H1 (cell line): ENCODE data around the gene TNFRSF8. TPM values are rescaled to one million over a fixed set of nuclear protein-coding genes. Genes with fewer than 3 reads are reported as not detected.

Experiments used
- CTCF ChIA-PET: fragments of 300-600 bp; sonication (Branson Sonifier 250); formaldehyde crosslinking; loops from one replicate; lab custom pipeline; 2021; ENCODE audit not compliant: partially characterized antibody; lab: Charles Lee
- POLR2A ChIA-PET: fragments of 300-600 bp; sonication (Branson Sonifier 250); formaldehyde crosslinking; loops from one replicate; lab custom pipeline; 2021; ENCODE audit warnings: inconsistent platforms; ENCODE audit not compliant: partially characterized antibody; lab: Charles Lee
- DNase-seq, 2 experiments: peaks; one replicate each; pipeline versions ENCODE4 v3.0.0 to v3.0.0-alpha.2; 2010 to 2022; ENCODE audit warnings: low spot score in 2 of 2, low read depth in 1 of 2, mixed read lengths in 1 of 2
- FAIRE-seq: peaks from 2 replicates; lab custom pipeline; 2011; peaks lifted over from hg19 to GRCh38; lab: Jason Lieb, UNC
- H2AFZ ChIP-seq: 2 replicates; pipeline ENCODE4 v1.8.1; 2012; ENCODE audit warnings: low read length, inconsistent platforms
- H2AK5ac ChIP-seq: 2 replicates; pipeline ENCODE4 v1.6.1; 2013; ENCODE audit warnings: low read depth, low read length
- H2BK120ac ChIP-seq: replicated peaks from 2 replicates; pipeline ENCODE3; 2013; ENCODE audit warnings: low read depth, low read length, inconsistent platforms
- H2BK12ac ChIP-seq: 2 replicates; pipeline ENCODE4 v1.6.1; 2013; ENCODE audit warnings: low read depth, low read length
- H2BK15ac ChIP-seq: 2 replicates; pipeline ENCODE4 v1.6.1; 2013; ENCODE audit warnings: low read length
- H2BK20ac ChIP-seq: 2 replicates; pipeline ENCODE4 v1.6.1; 2013; ENCODE audit warnings: low read length
- H2BK5ac ChIP-seq: 2 replicates; pipeline ENCODE4 v1.6.1; 2013; ENCODE audit warnings: low read depth, low read length
- H3K14ac ChIP-seq: 2 replicates; pipeline ENCODE4 v1.6.1; 2013; ENCODE audit warnings: inconsistent platforms; ENCODE audit not compliant: insufficient read length
- H3K18ac ChIP-seq: 2 replicates; pipeline ENCODE4 v1.6.1; 2013; ENCODE audit warnings: low read length; ENCODE audit errors: extremely low read depth
- H3K23ac ChIP-seq: 2 replicates; pipeline ENCODE4 v1.6.1; 2013; ENCODE audit warnings: inconsistent platforms; ENCODE audit not compliant: insufficient read length
- H3K23me2 ChIP-seq: 2 replicates; pipeline ENCODE4 v1.6.1; 2013; ENCODE audit warnings: low read depth, low read length
- H3K27ac ChIP-seq: 2 replicates; pipeline ENCODE4 v1.6.1; 2011; ENCODE audit warnings: low read depth, low read length, inconsistent platforms
- H3K27me3 ChIP-seq, 4 experiments: replicated peaks in 1 of 4; 1 replicate in 1 of 4; 2 replicates in 3 of 4; pipeline versions ENCODE4 v1.6.1 to v1.8.1; 2011 to 2013; ENCODE audit warnings: low read length in 3 of 4, mild to moderate bottlenecking in 3 of 4, inconsistent platforms in 2 of 4, mixed read lengths in 2 of 4, moderate library complexity in 1 of 4; ENCODE audit not compliant: control insufficient read depth in 3 of 4, insufficient read depth in 3 of 4; ENCODE audit errors: extremely low read depth in 1 of 4
- H3K36me3 ChIP-seq, 4 experiments: 2 replicates each; pipeline versions ENCODE4 v1.6.1 to v1.8.1; 2011 to 2013; ENCODE audit warnings: mild to moderate bottlenecking in 4 of 4, low read length in 3 of 4, moderate library complexity in 2 of 4, control low read depth in 1 of 4, inconsistent platforms in 1 of 4; ENCODE audit not compliant: insufficient read depth in 4 of 4, control insufficient read depth in 2 of 4
- H3K4ac ChIP-seq: replicated peaks from 2 replicates; pipeline ENCODE3; 2013; ENCODE audit warnings: low read length, low read depth, mixed read lengths, inconsistent platforms; ENCODE audit not compliant: insufficient read length
- H3K4me1 ChIP-seq, 4 experiments: replicated peaks in 1 of 4; 1 replicate in 1 of 4; 2 replicates in 3 of 4; pipeline versions ENCODE4 v1.6.1 to v1.8.1; 2011 to 2013; ENCODE audit warnings: low read length in 3 of 4, inconsistent platforms in 2 of 4, mixed read lengths in 1 of 4; ENCODE audit not compliant: insufficient read depth in 4 of 4, control insufficient read depth in 3 of 4
- H3K4me2 ChIP-seq, 2 experiments: 2 replicates each; pipeline versions ENCODE4 v1.6.1 to v1.8.1; 2011 to 2013; ENCODE audit warnings: low read depth in 2 of 2, low read length in 2 of 2, control low read depth in 1 of 2, inconsistent platforms in 1 of 2, mild to moderate bottlenecking in 1 of 2; ENCODE audit not compliant: insufficient read depth in 1 of 2
- H3K4me3 ChIP-seq, 4 experiments: fragments of 200-600, 300-600 bp in 1 of 4; sonication (generic), shearing (Covaris generic), sonication (Bioruptor Twin) in 1 of 4; 2 replicates each; pipeline versions ENCODE4 v1.5.1 to v1.8.1; 2011 to 2016; ENCODE audit warnings: low read length in 4 of 4, low read depth in 3 of 4, control low read depth in 2 of 4, inconsistent platforms in 2 of 4, mild to moderate bottlenecking in 2 of 4, mixed read lengths in 1 of 4, moderate library complexity in 1 of 4; ENCODE audit not compliant: insufficient read depth in 2 of 4; ENCODE audit errors: extremely low read depth in 1 of 4
- H3K56ac ChIP-seq: replicated peaks from 2 replicates; pipeline ENCODE3; 2013; ENCODE audit warnings: low read depth, mild to moderate bottlenecking, mixed read lengths, low read length, inconsistent platforms; ENCODE audit not compliant: insufficient read length
- H3K79me1 ChIP-seq: 2 replicates; pipeline ENCODE4 v1.6.1; 2013; ENCODE audit warnings: low read depth, low read length, control low read depth
- H3K79me2 ChIP-seq, 2 experiments: 2 replicates each; pipeline versions ENCODE4 v1.6.1 to v1.8.1; 2012 to 2013; ENCODE audit warnings: low read length in 2 of 2, mild to moderate bottlenecking in 2 of 2, inconsistent platforms in 1 of 2; ENCODE audit not compliant: insufficient read depth in 2 of 2, control insufficient read depth in 1 of 2
- H3K9ac ChIP-seq, 4 experiments: replicated peaks in 1 of 4; 1 replicate in 1 of 4; 2 replicates in 3 of 4; pipeline versions ENCODE4 v1.6.1 to v1.8.1; 2011 to 2013; ENCODE audit warnings: low read depth in 3 of 4, low read length in 3 of 4, control low read depth in 2 of 4, mild to moderate bottlenecking in 2 of 4, moderate library complexity in 2 of 4, inconsistent platforms in 1 of 4; ENCODE audit errors: extremely low read depth in 1 of 4
- H3K9me3 ChIP-seq, 2 experiments: 2 replicates each; pipeline versions ENCODE4 v1.6.1 to v1.8.1; 2012 to 2013; ENCODE audit warnings: mild to moderate bottlenecking in 2 of 2, moderate library complexity in 2 of 2, control low read depth in 1 of 2, inconsistent platforms in 1 of 2, low read depth in 1 of 2, low read length in 1 of 2, mixed read lengths in 1 of 2; ENCODE audit not compliant: insufficient read depth in 2 of 2
- H4K20me1 ChIP-seq, 2 experiments: replicated peaks in 1 of 2; 2 replicates each; pipeline versions ENCODE3 to v1.8.1; 2011 to 2013; ENCODE audit warnings: inconsistent platforms in 2 of 2, low read length in 2 of 2, mild to moderate bottlenecking in 1 of 2; ENCODE audit not compliant: insufficient read depth in 2 of 2, control insufficient read depth in 1 of 2
- H4K5ac ChIP-seq: 2 replicates; pipeline ENCODE4 v1.6.1; 2013; ENCODE audit warnings: low read length, low read depth, mixed read lengths, inconsistent platforms; ENCODE audit not compliant: insufficient read length
- H4K8ac ChIP-seq: 2 replicates; pipeline ENCODE4 v1.8.0; 2013; ENCODE audit warnings: mild to moderate bottlenecking, moderate library complexity, low read length, inconsistent platforms; ENCODE audit not compliant: insufficient read depth; ENCODE audit errors: extremely low read depth
- H4K91ac ChIP-seq: replicated peaks from 2 replicates; pipeline ENCODE3; 2013; ENCODE audit warnings: low read length, mixed read lengths, inconsistent platforms; ENCODE audit not compliant: insufficient read length
- KDM1A ChIP-seq: fragments of 200-600, 300-600 bp; sonication (generic); IDR thresholded peaks from 2 replicates; pipeline ENCODE4 v1.7.1; 2016; ENCODE audit warnings: mild to moderate bottlenecking, low read length, borderline replicate concordance
- KDM4A ChIP-seq: IDR thresholded peaks from one replicate; pipeline ENCODE4 v1.7.1; 2012; ENCODE audit warnings: low read depth, mild to moderate bottlenecking, moderate library complexity, low read length, inconsistent platforms; ENCODE audit not compliant: severe bottlenecking
- NRF1 ChIP-seq: IDR thresholded peaks from 2 replicates; pipeline ENCODE4 v1.6.1; 2011; ENCODE audit warnings: mild to moderate bottlenecking, low read depth, low read length, improper control_type of control experiment
- TEAD4 ChIP-seq: IDR thresholded peaks from 2 replicates; pipeline ENCODE4 v1.6.1; 2012; ENCODE audit warnings: low read depth, low read length, inconsistent platforms, mixed read lengths
- WGBS, 2 experiments: shearing (Covaris generic) in 1 of 2; methylation state at CpG; one replicate each; pipeline versions ENCODE4 v1.1.6 to v1.1.7; 2013 to 2015; ENCODE audit warnings: low lambda C conversion rate in 2 of 2, mixed read lengths in 2 of 2, inconsistent platforms in 1 of 2, low coverage in 1 of 2, missing lambda C conversion rate in 1 of 2; ENCODE audit not compliant: insufficient replicate concordance in 2 of 2, insufficient coverage in 1 of 2, insufficient read length in 1 of 2; ENCODE audit errors: extremely low coverage in 1 of 2, missing lambda C conversion rate in 1 of 2; 5-methylcytosine and 5-hydroxymethylcytosine counted together
- polyA plus RNA-seq, 7 experiments: library from polyadenylated mRNA; depleted of rRNA in 3 of 7; stranded (reverse) in 5 of 7; unstranded in 2 of 7; fragments of >200 nt in 5 of 7; fragments of 200-250 nt in 2 of 7; gene quantifications; 1 replicate in 5 of 7; 2 replicates in 1 of 7; 4 replicates in 1 of 7; pipeline versions ENCODE4 v1.2.1 to v1.2.3, GENCODE V29; 2011 to 2013; ENCODE audit warnings: missing spikeins in 2 of 7, mixed read lengths in 2 of 7
- total RNA-seq: library from RNA; stranded (reverse); fragmentation: NEBNext Ultra II Directional; extraction: Animal tissue kit (Norgen Biotek cat#: 25700); gene quantifications from 2 replicates; pipeline ENCODE4 v1.2.1, GENCODE V29; 2021

The TNFRSF8 gene
- total and polyA plus RNA-seq, 2 of the 8 experiments (the other 6 are each of a cell fraction or from before 2014, with no cell fraction given): 23.2 to 32.7 TPM

GRCh38 chr1:12174924-12175810 lies 112.1 kb downstream of the TNFRSF8 start:
- peaks cover 0 to 16% (median 2%) of the 10 kb centered on the region in 4 experiments; a peak in 3 of 7 replicates for H3K4me1 ChIP-seq
- TF ChIP-seq NRF1 (no peak), TEAD4 (no peak), KDM4A (no peak), KDM1A (no peak)
- H3K9ac ChIP-seq: no peak overlapping the region
- H2BK12ac ChIP-seq: no peak overlapping the region
- H3K23me2 ChIP-seq: no peaks in the 10 kb centered on the region
- no peak overlapping the region for H3K4me3 ChIP-seq
- H2AFZ ChIP-seq: no peak overlapping the region
- H4K91ac ChIP-seq: no peak overlapping the region
- H3K56ac ChIP-seq: no peak overlapping the region
- H3K4me2 ChIP-seq: no peak overlapping the region
- peak overlapping the region; percentile 32 for H3K18ac ChIP-seq
- no peak overlapping the region for H4K5ac ChIP-seq
- H2AK5ac ChIP-seq: peak overlapping the region; percentile 48; the same call in 1 of the 2 replicates
- H3K36me3 ChIP-seq: no peaks in the 10 kb centered on the region
- H3K79me1 ChIP-seq: no peaks in the 10 kb centered on the region
- no peaks in the 10 kb centered on the region for H3K9me3 ChIP-seq
- FAIRE-seq (no peak), DNase-seq (no peak)
- peak overlapping the region; percentile 44; the same call in 1 of the 2 replicates for H2BK5ac ChIP-seq
- H2BK15ac ChIP-seq: peak overlapping the region; percentile 81; the same call in 1 of the 2 replicates
- H3K79me2 ChIP-seq: no peaks in the 10 kb centered on the region
- POLR2A ChIA-PET: no interaction called here
- H2BK20ac ChIP-seq: no peak overlapping the region
- H4K8ac ChIP-seq: no peak overlapping the region
- no peak overlapping the region for H3K4ac ChIP-seq
- no peaks in the 10 kb centered on the region for H3K27me3 ChIP-seq
- no peak overlapping the region for H3K14ac ChIP-seq
- no peak overlapping the region for H3K23ac ChIP-seq
- CTCF ChIA-PET: interaction anchor here (0.7 to 4.4 kb wide), 9 partner anchors 10 to 111 kb away, joined by 3 to 19 read pairs (median 5); no protein-coding TSS in a partner anchor
- no peak overlapping the region for H3K27ac ChIP-seq
- H2BK120ac ChIP-seq: no peak overlapping the region
- WGBS, 2 experiments: 90% methylated on average over 16 of the region's 17 CpGs; no CpG with 5 or more reads in 1 of the 2 experiments
- no peaks in the 10 kb centered on the region for H4K20me1 ChIP-seq
